GM19395 (cell line): ENCODE results near the gene TMEM154.
A peak's percentile ranks its signal among the peaks of the same experiment; 100 is the strongest.

Source experiments
- ATAC-seq: cut with Tn5 transposase; IDR thresholded peaks from one replicate; pipeline ENCODE4 v1.9.1; 2021; ENCODE audit warnings: mild to moderate bottlenecking, moderate library complexity; ENCODE audit not compliant: unreplicated experiment

Gene TMEM154

DNA sequence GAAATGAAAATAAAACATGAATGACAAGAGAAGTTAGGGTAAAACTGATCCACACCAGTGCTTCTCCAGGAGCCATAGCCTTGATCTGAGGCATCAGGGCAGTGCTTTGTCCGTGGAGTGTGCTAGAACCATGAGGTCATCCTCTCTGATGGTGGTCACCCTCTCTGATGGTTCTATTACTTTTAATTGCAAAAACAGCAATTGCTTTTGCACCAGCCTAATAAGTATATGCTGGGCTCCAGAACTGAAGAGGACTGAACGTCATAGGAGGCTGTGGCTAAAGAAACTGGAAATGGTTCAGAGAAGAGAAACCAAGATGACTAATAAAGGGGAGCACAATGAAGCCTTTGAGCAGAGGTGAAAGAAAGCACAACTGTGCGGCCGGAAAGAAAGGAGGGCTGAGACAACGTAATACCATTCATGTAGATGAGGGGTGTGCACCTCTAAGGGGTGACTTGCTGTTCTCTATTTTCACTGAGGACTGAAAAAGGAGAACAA is 17.0 kb upstream of the TMEM154 start:
- peak; percentile 98 for ATAC-seq

DNA sequence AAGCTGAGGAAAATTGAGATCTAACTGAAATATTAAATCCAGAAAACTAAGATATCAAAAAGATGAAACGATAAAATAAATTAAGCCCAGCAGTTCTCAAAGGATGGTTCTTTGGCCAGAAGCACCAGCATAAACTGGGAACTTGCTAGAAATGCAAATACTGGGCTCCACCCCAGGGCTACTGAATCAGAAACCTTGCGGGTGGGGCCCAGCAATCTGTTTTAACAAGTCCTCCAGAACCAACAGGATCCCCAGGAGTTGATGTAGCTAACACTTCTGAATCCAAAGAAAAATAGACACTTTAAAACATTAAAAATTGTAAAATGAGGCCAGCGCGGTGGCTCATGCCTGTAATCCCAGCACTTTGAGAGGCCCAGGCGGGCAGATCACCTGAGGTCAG is 14.1 kb upstream of the TMEM154 start:
- no peak for ATAC-seq

GRCh38 chr4:152691761-152692160 is 12.0 kb upstream of the TMEM154 start:
- no peak for ATAC-seq

GRCh38 chr4:152690706-152691651 is 11.2 kb upstream of the TMEM154 start:
- ATAC-seq, result no peak

DNA sequence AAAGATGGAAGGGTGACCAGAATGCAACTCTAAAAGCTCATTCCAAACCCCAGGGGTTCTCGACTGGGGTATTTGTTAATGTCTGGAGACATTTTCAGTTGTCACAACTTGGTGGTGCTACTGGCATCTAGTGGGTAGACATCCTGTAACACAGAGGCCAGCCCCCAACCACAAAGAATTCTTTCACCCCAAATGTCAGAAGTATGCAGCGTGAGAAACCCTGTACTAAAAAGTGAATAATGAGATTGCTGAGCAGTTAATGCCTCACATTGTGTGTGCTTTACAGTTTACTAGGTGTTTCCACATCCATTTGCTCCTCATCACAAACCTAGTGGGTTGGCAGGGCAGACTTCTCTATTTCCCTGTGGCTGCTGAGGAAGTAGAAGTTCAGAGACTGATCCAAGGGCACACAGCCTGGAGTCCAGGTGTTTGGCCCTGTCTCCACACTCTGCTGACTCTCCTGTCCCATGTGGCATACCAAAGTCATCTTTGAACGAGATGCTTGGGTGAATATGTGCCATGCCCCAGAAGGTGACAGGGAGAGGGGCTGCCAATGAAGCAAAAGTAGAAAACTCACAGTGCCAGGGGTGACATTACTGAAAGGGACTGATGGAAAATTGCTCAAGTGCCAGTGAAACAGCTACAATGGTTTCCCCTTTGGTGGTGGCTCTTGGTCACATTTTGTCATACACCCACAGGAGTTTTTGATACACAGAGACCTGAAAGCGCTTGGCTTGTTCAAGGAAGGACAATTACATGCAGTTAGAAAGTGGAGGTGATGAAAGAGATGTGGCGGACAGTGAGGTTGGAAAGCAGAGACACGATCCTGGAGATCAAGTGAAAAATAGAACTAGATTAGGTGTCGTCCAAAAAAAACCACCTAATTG is 10.1 kb upstream of the TMEM154 start:
- ATAC-seq, result no peak

GRCh38 chr4:152687974-152688599 is 8.3 kb upstream of the TMEM154 start:
- no peak for ATAC-seq

DNA sequence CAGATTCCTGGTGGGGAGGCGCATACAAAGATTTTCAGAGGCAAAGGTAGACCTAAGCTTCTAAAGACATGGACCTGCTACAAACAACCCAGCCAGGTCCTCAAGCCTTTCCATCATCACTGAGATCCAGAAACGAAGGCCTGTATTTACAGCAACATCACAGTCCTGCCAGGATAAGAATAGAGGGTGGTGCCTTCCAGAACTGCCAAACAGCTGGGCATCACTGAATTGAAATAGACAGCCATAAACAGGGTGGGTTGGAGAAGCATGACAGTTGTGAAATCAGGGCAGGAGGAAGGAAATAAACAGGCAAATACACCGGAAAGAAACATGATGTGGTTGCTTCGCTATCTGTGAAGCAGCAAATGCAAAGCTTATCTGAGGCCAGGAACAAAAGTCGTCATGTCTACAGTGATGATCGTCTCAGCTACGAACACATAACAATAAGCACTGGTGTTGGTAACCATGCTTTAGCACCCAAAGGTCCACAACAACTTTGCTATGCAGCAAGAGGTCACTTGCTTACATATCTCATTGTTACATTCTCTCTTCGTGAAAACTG is 6.7 kb upstream of the TMEM154 start:
- ATAC-seq, result no peak

DNA sequence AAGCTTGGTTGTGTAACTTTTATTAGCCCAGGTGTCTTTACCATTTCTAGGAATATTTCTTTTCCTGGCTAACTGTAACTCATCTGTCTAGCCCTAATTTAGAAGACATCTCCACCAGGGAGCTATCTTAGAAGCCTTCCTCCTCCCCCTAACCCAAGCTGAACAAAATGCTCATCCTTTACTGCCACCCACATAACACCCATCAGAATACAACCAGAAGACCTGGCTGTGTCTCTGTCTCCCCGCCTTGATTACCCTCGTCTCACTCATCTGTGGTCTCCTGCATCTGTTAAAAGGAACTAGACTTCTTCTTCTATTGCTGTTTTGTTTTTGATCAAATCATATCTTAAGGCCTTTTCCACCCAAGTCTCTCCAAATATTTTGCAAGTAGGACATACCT is 4.8 kb upstream of the TMEM154 start:
- no peak for ATAC-seq

DNA sequence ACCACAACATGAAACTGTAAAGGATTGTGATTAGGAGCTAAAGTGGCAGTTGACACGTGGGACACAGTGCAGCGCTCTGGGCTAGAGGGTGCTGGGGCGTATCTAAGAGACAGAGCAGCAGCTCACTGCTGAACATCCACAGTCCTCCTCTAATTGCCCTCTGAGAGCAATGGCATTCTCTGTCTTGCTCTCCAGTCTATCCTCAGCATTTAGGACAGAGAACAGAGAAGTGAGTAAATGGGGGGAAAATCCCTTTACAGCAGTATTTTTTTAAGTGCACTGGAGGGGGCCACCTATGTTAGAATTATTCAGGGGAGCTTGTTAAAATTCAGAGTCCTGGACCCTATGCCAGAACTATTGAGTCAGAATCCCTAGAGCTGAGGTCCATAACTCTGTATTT is 4.2 kb upstream of the TMEM154 start:
- ATAC-seq, result peak; percentile 59

DNA sequence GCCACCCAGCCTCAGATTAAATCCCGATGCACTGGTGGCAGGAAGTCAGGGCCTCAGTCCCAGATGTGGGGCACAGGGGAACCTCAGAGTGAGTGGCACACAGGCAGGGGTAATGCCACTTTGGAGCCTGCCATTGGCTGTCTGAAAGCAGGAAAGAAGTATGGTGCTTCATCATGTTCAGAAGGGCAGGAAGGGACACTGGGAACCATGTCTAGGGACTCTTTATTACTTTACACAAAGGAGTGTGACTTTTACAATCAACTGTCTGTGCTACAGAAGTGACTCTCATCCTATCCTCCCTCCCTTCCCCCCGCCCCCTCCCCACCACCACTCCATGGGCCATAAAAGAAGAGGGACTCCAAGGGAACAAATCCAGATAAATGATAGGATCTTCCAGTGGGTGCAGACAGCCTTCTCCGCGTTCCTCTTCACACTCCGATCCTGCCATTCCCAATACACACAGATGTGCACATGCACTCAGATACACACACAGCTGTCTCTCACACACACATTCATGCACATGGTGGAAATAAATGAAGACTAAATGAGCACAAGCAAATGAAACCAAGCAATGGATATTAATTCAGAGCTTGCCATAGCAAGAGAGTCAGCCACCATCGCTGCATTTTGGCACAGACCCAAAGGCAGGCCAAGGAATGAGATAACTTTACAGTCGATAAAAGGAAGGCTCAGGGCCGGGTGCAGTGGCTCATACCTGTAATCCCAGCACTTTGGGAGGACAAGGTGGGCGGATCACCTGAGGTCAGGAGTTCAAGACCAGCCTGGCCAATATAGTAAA is 2.5 kb upstream of the TMEM154 start:
- no peak for ATAC-seq

GRCh38 chr4:152680988-152681603 is 1.3 kb upstream of the TMEM154 start:
- ATAC-seq, result no peak

- no peak for ATAC-seq
Measured at GRCh38 chr4:152678841-152679240, 956 bp downstream of the TMEM154 start.

DNA sequence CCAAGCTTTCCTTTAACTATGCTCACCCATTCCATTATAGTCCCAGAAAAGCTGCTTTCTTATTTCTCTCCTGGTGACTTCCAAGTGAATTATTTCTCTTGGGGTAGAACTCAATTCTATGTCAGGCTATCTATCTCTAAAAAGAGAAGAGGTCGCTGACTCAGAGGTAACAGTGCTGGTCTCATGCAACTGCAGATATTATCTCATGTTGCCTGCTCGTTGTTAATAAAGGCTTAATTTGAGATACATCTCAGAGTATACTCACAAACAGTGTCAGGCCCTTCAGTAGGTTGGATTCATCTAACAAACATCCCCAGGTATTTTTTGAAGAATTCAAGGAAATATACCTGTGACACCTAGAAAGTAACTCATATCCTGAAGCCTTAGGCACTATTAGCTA is 2.7 kb downstream of the TMEM154 start:
- no peak for ATAC-seq

DNA sequence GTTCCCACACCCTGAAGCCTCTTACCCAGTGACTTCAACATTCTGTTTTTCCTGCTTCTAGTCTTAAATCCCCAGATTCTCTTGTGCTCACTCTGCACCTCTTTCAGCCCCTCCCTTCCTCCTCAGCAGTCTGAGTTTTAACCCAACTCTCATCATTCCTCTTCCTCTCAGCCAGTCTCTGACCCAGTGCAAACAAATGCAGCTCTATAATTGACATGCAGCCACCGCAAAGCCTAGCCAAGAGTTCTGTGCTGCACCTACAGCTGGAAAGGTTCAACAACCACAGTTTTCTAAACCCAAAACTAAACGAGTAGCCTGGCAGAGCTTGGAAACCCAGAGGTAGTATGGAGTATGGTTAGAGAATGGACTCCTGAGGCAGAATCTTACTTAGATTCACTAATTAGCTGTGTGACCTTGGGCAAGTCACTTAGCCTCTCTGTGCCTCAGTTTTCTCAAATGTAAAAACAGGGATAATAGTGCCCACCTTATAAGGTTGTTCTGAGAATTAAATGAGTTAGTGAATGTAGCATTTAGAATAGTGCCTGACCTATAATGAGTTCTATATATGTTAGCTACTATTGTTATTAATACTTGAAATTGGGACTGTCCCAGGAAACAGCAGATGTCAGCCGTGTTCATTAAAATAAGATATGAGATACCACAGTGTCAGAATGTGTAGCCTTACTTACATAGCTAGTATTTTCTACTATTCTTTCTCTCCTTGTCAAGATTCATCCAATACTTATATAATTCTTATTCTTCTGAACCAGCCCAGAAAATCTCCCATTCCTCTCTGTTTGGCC is 3.5 kb downstream of the TMEM154 start:
- ATAC-seq, result peak; percentile 54

- no peak for ATAC-seq
Measured at GRCh38 chr4:152674359-152674758, 5.4 kb downstream of the TMEM154 start.

DNA sequence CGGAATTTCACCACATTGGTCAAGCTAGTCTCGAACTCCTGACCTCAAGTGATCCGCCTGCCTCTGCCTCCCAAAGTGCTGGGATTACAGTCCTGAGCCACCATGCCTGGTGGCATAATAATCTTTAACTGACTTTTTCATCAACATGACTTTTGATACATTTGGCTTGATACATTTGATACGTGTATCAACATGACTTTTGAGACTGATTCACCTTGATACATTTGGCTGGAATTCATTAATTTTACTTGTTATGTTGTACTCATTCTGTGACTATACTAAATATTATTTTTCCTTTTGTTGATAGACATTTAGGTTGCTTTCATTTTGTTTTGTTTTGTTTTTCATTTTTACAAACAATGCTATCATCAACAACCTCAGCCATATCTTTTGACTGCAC is 6.3 kb downstream of the TMEM154 start:
- no peak for ATAC-seq

GRCh38 chr4:152672206-152673092 is 7.3 kb downstream of the TMEM154 start:
- ATAC-seq, result no peak
